Measurements from ENCODE around the gene CYGB.
"Not testable (repeated sequence)": the region's sequence is repeated elsewhere in the genome, so short reads cannot be mapped to it uniquely, and the experiment has no call there.

Gene CYGB

GRCh38 chr17:76535788-76536510, 1.6 kb downstream of the CYGB start:
- DNase-seq = no peak

DNA sequence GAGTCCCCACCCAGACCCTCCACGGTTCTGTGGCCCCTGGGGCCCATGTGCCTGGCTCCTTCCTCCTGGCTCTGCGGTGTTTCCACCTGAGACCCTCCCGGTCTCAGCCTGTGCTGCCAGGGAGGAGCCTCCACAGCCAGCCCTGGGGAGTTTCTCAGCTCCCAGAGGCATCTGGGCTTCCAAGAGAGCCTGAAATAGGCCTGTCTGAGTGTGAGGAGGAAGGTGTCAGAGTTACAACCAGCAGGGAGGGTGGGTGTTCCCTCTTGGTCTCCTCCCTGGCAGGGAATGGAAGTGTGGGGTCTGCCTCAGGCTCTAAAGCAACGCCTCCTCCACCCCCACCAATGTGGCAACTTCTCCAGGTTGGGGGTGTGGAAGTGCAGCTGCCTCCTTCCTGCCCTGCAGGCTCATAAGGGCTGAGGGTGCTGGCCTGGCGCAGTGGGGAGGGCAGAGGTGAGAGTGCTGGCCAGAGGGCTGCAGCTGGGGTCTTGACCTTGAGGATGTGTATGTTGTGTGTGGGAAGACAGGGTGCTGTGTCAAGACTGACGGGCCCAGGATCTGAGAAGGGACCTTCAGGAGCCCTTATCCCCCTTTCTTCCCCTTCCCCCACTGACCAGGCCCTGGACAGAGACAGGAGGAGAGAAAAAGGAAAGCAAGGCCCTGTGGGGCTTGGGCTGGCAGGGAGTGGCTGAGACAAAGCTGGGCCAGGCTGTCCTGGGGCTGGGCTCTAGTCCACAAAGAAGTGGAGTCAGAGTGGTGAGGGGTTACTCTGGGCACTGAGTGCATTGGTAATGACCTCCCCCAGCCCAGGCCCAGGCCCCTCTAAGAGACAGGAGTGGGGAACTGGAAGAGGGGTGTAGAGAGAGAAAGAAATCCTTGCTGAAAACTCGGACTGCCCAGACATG, 2.4 kb downstream of the CYGB start:
- no peak for DNase-seq

GRCh38 chr17:76533640-76534359, 3.7 kb downstream of the CYGB start:
- not testable (repeated sequence) for DNase-seq

DNA sequence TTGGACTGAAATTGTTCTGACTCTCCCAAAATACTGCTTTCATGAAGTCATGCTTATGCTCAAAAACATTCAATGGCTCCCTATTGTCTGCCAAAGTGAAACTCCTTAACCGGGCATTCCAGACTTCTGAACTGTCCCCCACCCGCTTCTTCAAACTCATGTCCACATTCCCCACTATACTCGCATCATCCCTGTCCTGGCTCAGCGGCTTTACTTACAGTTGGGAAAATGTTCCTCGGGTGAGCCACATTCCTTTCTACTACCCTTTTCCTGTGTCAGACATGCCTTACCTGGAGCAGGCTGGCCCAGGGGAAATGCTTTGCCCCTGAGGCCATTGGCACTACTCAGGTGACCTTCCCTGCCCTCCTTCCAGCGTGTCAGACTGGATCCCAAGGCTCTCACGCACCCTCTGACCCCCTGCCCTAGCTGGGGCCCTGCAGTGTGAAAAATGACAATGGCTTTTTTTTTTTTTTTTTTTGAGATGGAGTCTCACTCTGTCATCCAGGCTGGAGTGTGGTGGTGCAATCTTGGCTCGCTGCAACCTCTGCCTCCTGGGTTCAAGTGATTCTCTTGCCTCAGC, 5.3 kb downstream of the CYGB start:
- no peak for DNase-seq

- DNase-seq = no peak
Measured at GRCh38 chr17:76531486-76532038, 5.9 kb downstream of the CYGB start.

GRCh38 chr17:76530811-76531485, 6.6 kb downstream of the CYGB start:
- DNase-seq = no peak

- no peak for DNase-seq
Measured at GRCh38 chr17:76530095-76530723, 7.3 kb downstream of the CYGB start.

DNA sequence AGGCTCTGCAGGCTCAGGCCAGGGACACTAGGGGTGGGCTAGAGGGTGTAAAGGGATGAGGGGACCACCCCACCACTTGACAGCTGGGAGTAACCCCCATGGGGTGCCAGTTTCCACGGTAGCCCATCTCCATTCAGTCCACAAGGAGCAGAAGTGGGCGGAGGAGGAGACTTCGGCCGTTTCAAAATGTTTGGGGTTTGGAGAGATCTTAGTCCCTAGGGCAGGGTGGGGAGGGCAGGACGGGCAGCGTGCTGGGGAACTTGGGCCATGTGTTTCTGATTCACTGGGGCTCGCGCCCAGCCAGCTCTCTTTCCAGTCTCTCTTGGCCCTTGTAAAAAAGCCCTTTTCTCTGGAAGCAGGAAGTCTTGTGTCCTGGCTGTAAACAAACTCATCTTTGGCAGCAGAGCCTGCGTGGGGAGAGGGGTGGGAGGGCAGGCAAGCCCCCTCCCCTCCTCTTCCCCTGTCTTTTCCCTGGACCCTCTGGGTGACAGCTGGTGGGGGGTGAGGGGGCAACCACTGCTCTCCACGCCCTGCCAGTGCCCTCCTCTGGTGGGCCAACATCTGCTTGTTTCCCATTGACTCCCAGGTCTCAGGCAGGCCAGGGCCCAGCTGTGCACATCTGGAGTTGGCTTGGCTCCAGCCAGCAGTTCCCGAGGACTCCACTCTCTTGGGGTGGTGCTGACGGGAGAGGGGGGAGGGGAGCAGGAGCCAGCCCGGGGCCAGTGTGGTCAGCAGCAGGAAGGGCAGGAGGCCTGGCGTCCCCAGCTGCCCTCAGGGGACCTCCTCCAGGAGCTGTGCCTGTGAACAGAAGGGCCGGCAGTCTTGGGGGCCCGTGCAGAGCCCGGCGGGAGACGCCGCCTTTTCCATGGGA, 8.1 kb downstream of the CYGB start:
- no peak for DNase-seq

DNA sequence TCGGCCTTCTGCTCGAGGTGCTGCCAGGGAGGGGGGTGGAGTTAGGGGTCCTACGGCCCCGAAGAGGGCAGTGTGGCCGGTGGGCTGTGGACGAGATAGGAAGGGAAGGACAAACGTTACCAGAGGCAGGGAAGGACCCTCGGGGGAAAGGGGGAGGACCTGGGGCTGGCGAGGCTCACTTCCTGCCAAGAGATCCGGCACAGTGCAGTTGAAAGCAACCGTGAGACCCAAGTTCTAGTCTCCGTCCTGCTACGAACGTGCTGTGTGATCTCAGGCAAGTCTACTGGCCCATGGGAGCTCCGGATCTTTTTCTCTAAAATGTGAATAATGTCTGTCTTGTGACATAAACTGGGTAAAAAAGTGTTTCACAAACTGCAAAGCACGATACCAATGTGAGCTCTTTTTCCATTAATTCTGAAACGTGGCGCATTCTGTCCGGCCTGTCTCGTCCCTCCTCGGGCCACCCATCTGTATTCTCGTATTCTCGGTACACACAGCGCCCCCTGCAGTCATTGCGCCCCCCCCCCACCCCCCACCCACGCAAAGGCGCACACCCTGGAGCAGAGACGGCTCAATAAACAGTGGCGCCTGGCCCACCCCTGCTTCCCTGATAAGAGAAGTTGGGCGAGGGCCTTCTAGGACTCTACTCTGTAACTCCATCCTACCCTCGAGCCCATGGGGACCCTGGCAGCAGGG, 8.8 kb downstream of the CYGB start:
- DNase-seq = no peak

DNA sequence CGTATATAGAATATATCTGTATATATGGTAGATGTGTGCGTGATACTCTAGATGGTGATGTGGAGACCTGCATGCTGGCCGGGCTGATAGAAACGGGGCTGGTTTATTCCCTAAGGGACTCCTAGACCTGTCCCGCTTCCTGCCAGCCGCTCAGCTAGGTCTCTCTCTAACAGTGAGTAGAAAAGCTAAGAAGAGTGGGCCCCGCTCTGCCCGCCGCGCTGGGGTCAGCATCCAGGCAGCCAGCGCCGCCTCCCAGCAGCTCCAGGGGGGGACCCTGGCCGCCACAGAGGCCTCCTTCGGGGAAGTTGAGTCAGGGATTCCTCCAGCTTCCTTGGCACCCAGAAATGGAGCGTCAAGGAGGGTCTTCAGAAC, 9.4 kb downstream of the CYGB start:
- DNase-seq = no peak

- no peak for DNase-seq
Measured at GRCh38 chr17:76527430-76528111, 9.9 kb downstream of the CYGB start.

DNA sequence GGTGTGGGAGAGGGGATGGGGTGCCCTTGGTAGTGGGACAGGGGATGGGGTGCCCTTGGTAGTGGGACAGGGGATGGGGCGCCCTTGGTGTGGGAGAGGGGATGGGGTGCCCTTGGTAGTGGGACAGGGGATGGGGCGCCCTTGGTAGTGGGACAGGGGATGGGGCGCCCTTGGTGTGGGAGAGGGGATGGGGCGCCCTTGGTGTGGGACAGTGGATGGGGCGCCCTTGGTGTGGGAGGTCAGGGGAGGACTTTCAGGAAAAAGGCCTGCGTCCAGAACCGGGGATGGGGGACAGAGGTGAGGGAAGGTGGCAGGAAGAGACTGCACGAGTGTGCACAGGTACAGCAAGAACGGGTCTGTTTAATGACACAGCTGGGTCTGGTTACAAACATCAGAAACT, 10.5 kb downstream of the CYGB start:
- not testable (repeated sequence) for DNase-seq

GRCh38 chr17:76525513-76525833, 12.0 kb downstream of the CYGB start:
- not testable (repeated sequence) for DNase-seq

DNA sequence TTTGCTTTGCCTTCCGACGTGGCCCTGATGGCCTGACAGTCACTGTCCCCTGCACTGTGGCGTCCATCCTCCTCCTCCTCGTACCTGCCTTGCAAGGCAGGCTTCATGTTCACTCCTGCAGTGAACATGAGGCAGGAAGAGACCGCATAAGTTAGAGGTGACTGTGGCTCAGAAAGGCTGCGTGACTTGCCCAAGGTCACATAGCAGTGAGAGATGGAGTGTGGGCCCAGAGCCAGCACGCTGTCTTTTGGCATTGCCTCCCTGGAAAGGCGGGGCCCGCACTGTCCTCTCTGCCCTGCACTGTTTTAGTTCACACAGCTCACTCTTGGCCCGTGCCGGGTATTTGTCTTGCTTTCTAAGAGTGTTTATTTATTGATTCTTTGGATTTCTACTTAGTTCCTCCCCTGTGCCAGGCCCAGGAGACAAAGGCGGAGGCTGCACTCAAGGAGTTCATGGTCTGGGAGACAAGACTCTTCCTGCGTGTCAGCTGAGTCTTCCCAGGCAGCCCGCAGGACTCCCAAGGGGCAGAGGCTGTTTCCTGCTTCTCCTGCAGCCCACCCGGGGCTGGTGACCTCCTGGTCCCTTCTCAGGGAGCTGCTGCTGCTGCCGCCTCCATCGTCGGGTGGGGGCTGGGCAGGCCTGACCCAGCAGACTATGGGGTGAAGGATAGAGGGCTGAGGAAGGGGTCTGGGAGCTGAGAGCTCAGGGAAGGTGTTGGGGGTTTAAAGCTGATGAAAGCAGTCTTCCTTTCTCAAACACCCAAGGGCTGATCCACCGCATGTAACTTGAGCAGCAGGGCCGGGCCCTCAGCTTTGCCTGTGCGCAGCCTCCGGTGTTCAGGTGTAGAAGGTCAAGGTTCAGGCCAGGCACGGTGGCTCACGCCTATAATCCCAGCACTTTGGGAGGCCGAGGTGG, 12.7 kb downstream of the CYGB start:
- no peak for DNase-seq

- no peak for DNase-seq
Measured at GRCh38 chr17:76523084-76524037, 14.1 kb downstream of the CYGB start.

DNA sequence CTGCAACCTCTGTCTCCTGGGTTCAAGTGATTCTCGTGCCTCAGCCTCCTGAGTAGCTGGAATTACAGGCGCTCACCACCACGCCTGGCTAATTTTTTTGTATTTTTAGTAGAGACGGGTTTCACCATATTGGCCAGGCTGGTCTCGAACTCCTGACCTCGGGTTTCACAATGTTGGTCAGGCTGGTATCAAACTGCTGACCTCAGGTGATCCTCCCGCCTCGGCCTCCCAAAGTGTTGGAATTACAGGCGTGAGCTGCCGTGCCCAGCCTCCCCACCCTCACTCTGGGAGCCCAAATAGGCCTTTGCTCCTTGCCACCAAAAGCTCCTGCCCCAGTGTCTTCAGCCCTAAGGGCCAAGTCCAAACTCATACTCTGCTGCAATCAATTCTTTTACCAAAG, 15.8 kb downstream of the CYGB start:
- DNase-seq = not testable (repeated sequence)

DNA sequence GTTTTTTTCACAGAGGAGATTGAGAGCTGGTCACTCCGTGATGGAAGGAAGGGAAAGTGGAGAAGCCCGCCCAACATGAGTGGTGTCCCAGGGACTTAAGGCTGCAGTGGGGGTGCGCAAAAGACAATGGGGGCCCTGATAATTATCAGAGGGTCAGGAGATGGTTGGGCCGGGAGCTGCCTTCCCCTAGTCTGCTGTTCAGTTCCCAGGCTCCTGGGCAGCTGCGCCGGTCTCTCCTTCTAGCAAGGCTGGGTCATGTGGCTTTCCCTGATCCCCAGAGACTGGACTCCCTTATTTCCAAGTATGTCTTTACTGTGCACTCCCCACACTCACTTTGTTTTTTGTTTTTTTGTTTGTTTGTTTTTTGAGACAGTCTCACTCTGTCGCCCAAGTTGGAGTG, 16.2 kb downstream of the CYGB start:
- DNase-seq = no peak
